HG02763 (cell line): ENCODE data around the gene CEP57L1.
"Not testable (repeated sequence)": the region's sequence is repeated elsewhere in the genome, so short reads cannot be mapped to it uniquely, and the experiment has no call there.

ENCODE experiments used
- ATAC-seq: cut with Tn5 transposase; IDR thresholded peaks from one replicate; pipeline ENCODE4 v1.9.1; 2021; ENCODE audit warnings: mild to moderate bottlenecking, moderate library complexity; ENCODE audit not compliant: unreplicated experiment

Gene CEP57L1

GRCh38 chr6:109073344-109074132 lies 21.8 kb upstream of the CEP57L1 start:
- no peak for ATAC-seq

- ATAC-seq, result no peak
Measured at GRCh38 chr6:109074133-109074415, 21.2 kb upstream of the CEP57L1 start.

GRCh38 chr6:109075934-109076333 lies 19.4 kb upstream of the CEP57L1 start:
- no peak for ATAC-seq

GRCh38 chr6:109076377-109076776 lies 18.9 kb upstream of the CEP57L1 start:
- no peak for ATAC-seq

GRCh38 chr6:109079981-109080380 lies 15.3 kb upstream of the CEP57L1 start:
- ATAC-seq, result no peak

- no peak for ATAC-seq
Measured at GRCh38 chr6:109081026-109081425, 14.3 kb upstream of the CEP57L1 start.

GRCh38 chr6:109081516-109082187 lies 13.7 kb upstream of the CEP57L1 start:
- no peak for ATAC-seq

GRCh38 chr6:109082188-109082577 lies 13.1 kb upstream of the CEP57L1 start:
- no peak for ATAC-seq

- ATAC-seq, result no peak
Measured at GRCh38 chr6:109083657-109084056, 11.7 kb upstream of the CEP57L1 start.

- ATAC-seq, result not testable (repeated sequence)
Measured at GRCh38 chr6:109084146-109084545, 11.2 kb upstream of the CEP57L1 start.

- ATAC-seq, result no peak
Measured at GRCh38 chr6:109087661-109088264, 7.5 kb upstream of the CEP57L1 start.

GRCh38 chr6:109088995-109089394 lies 6.3 kb upstream of the CEP57L1 start:
- no peak for ATAC-seq

GRCh38 chr6:109091314-109092024 lies 3.8 kb upstream of the CEP57L1 start:
- ATAC-seq, result no peak

- no peak for ATAC-seq
Measured at GRCh38 chr6:109092074-109092473, 3.2 kb upstream of the CEP57L1 start.

- ATAC-seq, result no peak
Measured at GRCh38 chr6:109093732-109094415, 1.4 kb upstream of the CEP57L1 start.

GRCh38 chr6:109094416-109095035 lies 781 bp upstream of the CEP57L1 start, which contains the start of gene SESN1:
SESN1 (minus strand) TSS chr6:109094846; CDS start chr6:109094073, 773 bp downstream.
- peak; percentile 65 for ATAC-seq

- ATAC-seq, result no peak
Measured at GRCh38 chr6:109095835-109096084, 453 bp downstream of the CEP57L1 start.

GRCh38 chr6:109096208-109096607 lies 901 bp downstream of the CEP57L1 start:
- ATAC-seq, result no peak

- no peak for ATAC-seq
Measured at GRCh38 chr6:109097661-109098060, 2.4 kb downstream of the CEP57L1 start.

GRCh38 chr6:109102762-109103161 lies 7.5 kb downstream of the CEP57L1 start:
- ATAC-seq, result no peak

GRCh38 chr6:109103942-109104341 lies 8.6 kb downstream of the CEP57L1 start:
- ATAC-seq, result no peak
